DMS 273 treated with DMSO at 0.1 percent for 48 hours (cell line): Measurements from ENCODE around the gene SPDEF.

Experiments
- DNase-seq: peaks from one replicate; lab custom pipeline; 2025; lab: John Stamatoyannopoulos, UW

SPDEF gene

GRCh38 chr6:34527751-34528670, 28.1 kb downstream of the SPDEF start:
- no peak for DNase-seq

GRCh38 chr6:34526992-34527728, 29.0 kb downstream of the SPDEF start:
- peak; percentile 71 for DNase-seq

- DNase-seq = no peak
Observed at GRCh38 chr6:34526241-34526972, 29.7 kb downstream of the SPDEF start.

GRCh38 chr6:34525431-34526175, 30.5 kb downstream of the SPDEF start:
- no peak for DNase-seq

- DNase-seq = no peak
Observed at GRCh38 chr6:34524971-34525370, 31.2 kb downstream of the SPDEF start.

GRCh38 chr6:34524499-34524898, 31.6 kb downstream of the SPDEF start:
- DNase-seq = no peak

GRCh38 chr6:34523441-34524206, 32.5 kb downstream of the SPDEF start:
- no peak for DNase-seq

- DNase-seq = no peak
Observed at GRCh38 chr6:34522761-34523160, 33.4 kb downstream of the SPDEF start.

- no peak for DNase-seq
Observed at GRCh38 chr6:34521463-34522285, 34.5 kb downstream of the SPDEF start.

GRCh38 chr6:34520645-34521462, 35.3 kb downstream of the SPDEF start:
- no peak for DNase-seq

- no peak for DNase-seq
Observed at GRCh38 chr6:34519971-34520644, 36.0 kb downstream of the SPDEF start.

GRCh38 chr6:34518669-34519365, 37.3 kb downstream of the SPDEF start:
- DNase-seq = no peak

GRCh38 chr6:34517966-34518365, 38.2 kb downstream of the SPDEF start:
- no peak for DNase-seq

- no peak for DNase-seq
Observed at GRCh38 chr6:34517461-34517881, 38.7 kb downstream of the SPDEF start.

- DNase-seq = no peak
Observed at GRCh38 chr6:34516391-34517324, 39.5 kb downstream of the SPDEF start.

GRCh38 chr6:34515473-34516387, 40.4 kb downstream of the SPDEF start:
- DNase-seq = no peak
